ENCODE results near the gene BBOX1.
"Not testable (repeated sequence)": the region's sequence is repeated elsewhere in the genome, so short reads cannot be mapped to it uniquely, and the experiment has no call there.

The BBOX1 gene

DNA sequence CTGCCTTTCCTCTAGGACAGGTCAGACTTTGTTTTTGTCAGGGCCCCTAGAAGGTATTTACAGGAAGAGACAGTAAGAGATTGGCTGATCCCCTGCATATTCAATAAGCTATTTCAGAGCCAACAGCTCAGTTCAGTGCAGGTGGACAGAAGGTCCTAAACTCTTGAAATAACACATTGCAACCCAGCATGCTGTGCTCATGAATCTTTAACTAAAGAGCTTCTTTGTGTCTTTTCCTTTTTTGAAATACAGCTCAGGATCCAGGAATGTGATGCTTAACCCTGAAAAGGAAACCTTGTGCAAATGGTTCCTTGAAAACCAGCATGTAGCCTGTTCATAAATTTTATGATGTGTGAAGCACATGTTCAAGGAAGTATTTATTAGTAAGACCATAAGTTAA lies 43.9 kb downstream of the BBOX1 start:
- no peak for DNase-seq (ENCODE audit: low read depth)

DNA sequence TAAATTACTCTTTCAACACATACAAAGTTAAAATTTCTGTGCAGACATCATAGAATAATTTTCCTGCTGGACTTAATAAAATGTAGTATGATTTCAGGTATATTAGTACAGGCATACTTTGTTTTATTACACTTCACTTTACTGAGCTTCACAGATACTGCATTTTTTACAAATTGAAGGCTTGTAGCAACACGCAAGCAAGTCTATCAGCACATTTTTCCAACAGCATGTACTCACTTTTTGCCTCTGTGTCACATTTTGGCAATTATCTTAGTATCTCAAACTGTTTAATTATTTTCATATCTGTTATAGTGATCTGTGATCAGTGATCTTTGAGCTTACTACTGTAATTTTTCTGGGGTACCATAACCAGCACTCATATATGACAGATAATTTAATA lies 44.5 kb downstream of the BBOX1 start:
- no peak for DNase-seq (ENCODE audit: low read depth)

DNA sequence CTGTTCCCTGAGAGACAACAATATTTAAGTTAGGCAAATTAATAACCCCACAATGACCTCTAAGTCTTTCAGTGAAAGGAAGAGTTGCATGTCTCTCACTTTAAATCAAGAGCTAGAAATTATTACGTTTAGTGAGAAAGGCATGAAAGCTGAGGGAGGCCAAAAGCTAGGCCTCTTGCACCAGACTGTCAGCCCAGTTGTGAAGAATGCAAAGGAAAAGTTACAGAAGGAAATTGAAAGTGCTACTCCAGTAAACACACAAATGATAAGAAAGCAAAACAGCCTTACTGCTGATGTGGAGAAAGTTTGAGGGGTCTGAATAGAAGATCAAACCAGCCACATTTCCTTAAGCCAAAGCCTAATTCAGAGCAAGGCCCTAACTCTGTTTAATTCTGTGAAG lies 45.0 kb downstream of the BBOX1 start:
- no peak for DNase-seq (ENCODE audit: low read depth)

DNA sequence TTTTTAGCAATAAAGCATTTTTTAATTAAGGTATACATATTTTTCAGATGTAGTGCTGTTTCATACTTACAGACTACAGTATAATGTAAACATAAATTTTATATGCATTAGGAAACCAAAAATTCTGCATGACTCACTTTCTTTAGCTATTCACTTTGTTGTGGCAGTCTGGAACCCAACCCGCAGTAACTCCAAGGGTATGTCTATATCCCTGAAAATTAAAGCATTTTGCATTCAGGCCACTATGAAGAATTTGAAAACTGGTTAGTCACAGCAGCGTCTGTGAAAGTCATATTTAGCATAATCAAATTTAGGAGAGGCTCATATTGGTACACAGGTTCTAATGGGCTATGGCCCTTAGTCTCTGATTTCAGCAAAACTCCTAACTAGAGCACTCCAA lies 46.8 kb downstream of the BBOX1 start:
- DNase-seq (ENCODE audit: low read depth), result no peak

DNA sequence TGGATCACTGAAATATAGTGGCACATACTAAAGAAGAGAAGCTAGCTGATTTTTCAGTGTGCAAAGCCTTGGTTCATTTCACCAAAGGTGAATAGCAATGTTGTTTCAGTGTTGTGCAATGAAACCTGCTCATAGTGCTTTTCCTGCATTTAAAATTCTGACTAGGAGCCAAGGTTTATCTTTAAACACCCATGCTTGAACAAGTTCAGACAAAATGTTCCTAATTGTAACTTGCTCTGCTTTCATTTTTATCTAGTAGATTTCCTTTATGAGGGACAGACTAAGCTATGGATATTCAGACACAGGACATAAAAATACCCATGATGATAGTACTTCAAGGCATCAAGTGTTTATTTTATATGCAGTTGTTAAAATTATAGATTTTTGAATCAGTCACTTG lies 47.7 kb downstream of the BBOX1 start:
- no peak for DNase-seq (ENCODE audit: low read depth)

DNA sequence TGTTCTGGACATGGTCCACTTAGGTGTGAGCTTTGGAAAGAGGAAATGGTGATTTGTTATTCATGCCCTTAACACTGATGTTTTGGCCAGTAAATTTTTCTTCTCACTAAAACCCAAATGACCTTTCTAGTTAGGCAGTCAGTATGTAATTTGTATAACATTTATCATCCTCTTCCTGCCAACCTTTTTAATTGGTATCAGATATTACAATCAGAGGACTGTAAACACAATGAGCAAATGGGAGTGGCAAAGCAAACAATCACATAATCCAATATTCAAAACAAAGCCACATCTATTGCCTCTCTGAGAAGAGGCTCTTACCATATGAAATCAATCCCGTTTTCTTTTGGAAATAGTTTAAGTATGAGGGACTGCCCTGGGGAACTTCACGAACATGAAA lies 49.1 kb downstream of the BBOX1 start:
- DNase-seq (ENCODE audit: low read depth), result no peak

DNA sequence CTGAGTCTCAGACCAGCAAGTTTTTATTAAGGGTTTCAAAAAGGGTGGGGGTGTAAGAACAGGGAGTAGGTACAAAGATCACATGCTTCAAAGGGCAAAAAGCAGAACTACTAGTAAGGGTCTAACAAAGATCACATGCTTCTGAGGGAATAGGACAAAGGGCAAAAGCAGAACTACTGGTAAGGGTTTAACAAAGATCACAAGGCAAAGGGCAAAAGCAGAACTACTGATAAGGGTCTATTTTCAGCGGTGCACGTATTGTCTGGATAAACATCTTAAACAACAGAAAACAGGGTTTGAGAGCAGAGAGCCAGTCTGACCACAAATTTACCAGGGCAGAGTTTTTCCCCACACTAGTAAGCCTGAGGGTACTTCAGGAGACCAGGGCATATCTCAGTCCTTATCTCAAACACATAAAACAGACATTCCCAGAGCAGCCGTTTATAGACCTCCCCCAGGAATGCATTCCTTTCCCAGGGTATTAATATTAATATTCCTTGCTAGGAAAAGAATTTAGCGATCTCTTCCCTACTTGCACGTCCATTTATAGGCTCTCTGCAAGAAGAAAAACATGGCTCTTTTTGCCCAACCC lies 49.8 kb downstream of the BBOX1 start:
- not testable (repeated sequence) for DNase-seq (ENCODE audit: low read depth)

DNA sequence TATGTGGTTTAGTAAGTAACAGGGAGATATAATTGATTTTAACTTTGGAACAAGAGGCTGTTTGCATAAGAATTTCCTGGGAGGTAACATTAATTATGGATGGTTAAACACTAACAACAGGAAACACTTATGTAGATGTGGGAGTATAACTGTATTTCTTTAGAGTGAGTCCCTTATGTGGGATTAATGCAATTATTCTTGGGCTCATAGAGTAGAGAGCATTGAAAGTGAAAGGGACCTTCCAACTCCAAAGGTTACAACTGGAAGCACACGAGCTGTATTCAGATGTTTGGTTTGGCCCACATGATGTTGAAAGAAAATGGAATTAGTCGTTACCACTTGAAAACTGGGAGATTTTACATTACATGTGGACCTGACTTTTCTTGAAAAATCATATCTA lies 53.5 kb downstream of the BBOX1 start:
- no peak for DNase-seq (ENCODE audit: low read depth)

DNA sequence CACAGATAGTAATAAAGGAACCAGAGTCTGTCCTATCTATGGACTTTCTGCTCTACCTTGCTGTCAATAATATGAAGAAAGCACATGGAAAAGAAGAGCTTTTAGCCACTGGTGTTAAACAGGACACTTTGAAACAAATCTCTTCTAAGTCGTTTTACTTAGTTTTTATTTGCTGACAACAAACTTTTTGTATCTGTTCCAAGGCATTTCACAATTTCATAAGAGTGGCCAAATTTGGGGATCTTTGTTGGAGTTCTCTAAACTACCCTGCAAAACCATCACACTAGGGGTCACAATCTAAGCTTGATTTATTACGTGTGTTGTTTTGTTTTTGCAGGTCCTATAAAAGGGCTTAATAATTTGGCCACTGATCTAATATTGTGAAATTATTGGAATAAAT lies 54.4 kb downstream of the BBOX1 start:
- DNase-seq (ENCODE audit: low read depth), result no peak

DNA sequence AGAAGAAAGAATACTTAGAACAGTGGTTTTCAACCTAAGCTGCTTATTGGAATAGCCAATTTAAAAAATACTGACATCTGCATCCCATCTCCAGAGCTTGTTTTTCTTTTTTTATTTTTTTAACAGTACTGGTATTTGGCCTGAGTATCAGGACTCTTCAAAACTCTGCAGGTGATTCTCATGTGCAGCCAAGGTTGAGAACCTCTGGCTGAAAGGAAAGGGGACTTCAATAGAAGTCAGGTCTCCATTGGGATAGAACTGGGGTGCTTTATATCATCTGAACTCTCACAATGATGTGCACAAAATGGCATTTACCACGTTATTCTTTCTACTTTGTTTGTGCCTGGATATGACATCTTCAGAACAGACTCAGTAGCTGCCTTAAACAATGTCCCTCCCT lies 55.3 kb downstream of the BBOX1 start:
- DNase-seq (ENCODE audit: low read depth), result no peak

DNA sequence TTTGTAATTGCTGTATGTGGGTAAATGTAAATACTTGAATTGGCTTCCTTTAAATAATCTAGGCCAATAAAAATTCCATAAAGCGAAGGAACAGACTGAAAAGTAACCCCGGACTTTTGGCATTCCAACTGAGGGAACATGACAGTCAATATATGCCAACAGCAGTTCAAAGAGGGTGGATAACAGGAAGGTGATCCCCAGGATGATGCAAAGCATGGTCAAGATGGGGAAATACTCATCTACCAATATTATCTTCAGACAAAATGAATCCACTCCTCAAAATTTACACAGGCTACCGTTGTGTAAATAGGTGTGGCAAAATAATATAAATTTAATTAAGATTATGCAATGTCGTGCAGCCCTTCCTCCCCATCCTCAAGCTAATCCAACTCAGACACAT lies 56.9 kb downstream of the BBOX1 start:
- no peak for DNase-seq (ENCODE audit: low read depth)

DNA sequence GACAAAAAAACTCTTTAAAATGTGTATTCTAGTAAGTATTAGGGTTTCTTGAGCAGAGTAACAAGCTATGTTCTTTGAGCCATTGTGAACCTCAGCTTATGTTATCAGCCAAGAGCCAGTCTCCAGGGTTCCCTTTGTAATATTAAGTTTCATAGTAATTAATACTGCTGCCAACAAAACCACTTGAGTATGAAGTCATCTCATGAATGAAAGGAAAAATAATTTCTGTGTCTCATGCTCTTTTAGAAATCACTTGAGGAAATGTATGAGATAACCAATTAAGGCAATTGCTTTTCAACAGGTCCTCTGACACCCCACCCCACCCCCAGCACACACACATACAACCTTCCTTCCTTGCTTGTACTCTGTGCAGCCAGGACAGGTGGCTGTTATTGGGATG lies 59.9 kb downstream of the BBOX1 start:
- DNase-seq (ENCODE audit: low read depth), result no peak

DNA sequence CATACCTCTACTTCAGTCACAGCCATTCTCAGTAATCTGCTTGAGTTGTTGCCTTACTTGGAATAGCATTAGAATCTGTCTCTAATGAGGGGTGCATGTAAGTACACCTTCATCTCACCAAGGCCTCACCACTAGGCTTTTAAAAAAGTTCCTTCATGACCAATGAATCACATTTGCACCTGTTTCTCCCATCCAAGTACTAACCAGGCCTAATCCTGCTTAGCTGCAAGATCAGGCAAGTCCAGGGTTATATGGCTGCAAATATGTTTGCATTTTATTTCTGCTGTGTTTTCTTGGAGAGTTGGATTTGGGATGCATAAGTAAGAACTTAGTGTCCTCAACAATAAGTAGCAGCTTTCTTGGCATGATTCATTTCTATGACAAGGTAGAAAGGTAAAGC lies 66.9 kb downstream of the BBOX1 start:
- no peak for DNase-seq (ENCODE audit: low read depth)

DNA sequence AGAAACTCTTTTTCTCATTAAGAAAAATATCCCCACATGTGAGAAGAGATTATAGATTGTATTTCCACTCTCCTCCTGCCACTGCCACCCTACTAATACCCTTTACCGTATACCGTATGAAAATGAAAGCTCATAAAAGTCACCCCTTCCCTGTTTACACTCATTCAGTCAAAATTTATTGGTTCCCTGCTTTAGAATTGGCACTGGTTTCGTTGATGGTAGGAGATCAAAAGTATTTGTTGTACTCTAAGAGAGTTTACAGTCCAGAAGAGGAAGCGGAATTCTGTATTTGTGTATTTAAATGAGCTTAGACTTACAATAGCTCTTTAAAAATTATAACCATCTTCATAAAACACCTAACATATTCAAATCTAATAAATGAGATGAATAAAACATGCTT lies 68.2 kb downstream of the BBOX1 start:
- no peak for DNase-seq (ENCODE audit: low read depth)

DNA sequence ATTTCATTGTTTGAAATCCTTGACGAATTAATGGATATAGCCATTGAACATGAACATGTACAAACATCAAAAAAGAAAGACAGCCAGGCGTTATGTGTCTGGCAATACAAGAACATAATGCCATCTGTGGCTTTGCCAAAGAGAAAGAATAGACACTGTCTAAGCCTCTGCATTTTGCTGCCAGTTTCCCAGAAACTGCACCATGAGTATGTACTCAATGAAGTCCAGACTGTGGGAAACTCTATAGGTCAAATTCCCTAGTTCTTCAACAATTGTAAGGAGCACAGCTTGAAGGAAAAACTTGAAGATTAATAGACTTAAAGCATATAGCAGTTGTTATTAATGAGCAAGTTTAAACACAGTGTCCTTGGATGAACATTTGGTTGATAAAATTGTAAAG lies 71.3 kb downstream of the BBOX1 start:
- DNase-seq (ENCODE audit: low read depth), result no peak

DNA sequence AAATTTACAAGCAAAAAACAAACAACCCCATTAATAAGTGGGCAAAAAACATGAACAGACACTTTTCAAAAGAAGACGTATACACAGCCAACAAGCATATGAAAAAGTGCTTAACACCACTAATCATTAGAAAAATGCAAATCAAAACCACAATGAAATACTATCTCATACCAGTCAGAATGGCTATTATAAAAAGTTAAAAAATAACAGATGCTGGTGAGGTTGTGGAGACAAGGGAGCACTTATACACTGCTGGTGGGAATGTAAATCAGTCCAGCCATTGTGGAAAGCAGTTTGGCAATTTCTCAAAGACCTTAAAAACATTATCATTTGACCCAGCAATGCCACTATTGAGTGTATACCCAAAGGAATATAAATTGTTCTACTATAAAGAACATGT lies 72.3 kb downstream of the BBOX1 start:
- DNase-seq (ENCODE audit: low read depth), result no peak

DNA sequence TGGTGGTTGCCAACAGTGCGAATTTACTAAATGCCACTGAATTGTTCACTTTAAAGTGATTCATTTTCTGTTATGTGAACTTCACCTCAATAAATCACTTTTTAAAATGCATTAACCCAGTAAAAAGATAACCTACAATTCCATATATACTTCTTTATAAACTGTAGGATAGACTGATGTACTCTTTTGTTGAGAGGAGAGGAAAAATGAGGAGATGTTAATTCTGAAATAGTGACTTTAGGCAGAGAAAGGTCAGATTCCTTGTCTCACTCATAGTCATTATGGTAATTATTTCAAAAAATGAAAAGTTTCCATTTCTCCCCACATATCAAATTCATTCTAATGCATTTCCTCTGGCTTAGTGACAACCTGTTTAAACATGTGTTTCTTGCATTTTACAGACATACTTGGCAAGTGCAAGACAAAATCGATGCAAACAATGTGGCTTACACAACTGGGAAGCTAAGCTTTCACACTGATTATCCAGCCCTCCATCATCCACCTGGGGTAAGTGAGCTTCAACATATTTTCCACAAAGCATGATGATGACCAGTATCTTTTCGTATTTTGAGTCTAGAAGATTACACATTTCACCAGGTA lies 74.5 kb downstream of the BBOX1 start:
- no peak for DNase-seq (ENCODE audit: low read depth)

DNA sequence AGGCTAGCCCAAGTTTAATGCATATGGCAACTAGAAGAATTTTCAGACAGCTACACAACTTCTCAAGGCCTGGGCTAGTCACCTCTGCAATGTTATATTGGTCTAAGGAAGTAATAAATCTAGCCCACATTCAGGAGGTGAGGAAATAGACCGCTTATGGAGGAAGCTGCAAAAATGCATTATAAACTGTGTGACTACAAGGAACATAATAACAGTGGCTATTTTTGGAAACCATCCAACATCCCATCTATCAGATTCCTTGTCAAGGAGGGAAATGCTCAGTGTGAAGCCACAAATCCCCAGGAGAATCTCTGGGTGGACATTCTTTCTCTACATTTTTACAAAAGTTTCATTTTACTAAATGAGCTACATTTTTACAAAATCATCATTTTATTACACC lies 76.1 kb downstream of the BBOX1 start:
- DNase-seq (ENCODE audit: low read depth), result peak; percentile 74

DNA sequence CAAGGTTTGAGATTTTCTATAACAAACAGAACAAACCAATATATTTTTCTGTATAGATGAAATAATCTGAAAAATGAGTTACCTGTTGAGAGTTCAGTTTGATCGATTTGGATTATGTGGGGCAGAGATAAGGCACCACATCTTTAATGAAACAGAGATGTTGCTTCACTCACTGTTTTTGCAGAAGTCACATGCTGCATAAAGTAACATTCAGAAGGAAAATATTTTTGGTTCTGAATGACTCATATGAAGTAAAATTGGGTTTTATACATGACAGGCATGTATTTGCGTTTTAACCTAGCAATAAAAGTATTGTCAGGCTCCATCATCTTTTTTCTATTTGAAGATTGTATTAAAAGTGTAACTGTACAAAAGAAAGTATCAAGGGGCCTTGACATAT lies 77.8 kb downstream of the BBOX1 start:
- no peak for DNase-seq (ENCODE audit: low read depth)

DNA sequence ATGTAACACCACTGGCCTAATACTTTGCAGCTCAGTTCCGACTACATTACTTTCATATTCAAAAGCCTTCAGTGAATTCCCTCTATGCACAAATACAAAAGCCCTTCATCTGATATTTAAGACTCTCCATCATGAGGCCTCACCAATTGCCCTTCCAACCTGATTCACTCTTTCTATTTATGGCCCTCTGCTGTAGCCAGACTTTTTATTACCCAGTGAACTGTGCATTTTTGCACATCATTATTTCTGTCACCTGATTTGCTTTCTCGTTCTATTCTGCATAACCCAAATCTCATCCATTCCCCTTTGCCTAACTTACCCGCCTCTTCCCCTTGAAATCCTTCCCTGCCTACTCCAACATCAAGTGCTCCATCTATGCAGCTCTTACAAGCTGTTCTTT lies 78.3 kb downstream of the BBOX1 start:
- no peak for DNase-seq (ENCODE audit: low read depth)

DNA sequence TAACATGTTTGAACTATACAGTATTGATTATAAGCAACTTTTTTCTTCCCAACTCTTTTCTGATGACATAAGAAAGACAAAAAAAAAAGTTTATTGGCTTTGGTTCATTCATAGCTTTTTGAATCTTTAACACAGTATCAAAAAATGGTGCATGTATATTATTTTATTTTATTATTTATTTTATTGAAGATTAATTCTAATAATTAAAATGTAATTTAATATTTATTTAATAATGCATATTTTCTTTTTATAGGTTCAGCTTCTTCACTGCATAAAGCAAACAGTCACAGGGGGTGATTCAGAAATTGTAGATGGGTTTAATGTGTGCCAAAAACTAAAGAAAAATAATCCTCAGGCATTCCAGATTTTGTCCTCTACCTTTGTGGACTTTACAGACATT lies 78.8 kb downstream of the BBOX1 start:
- no peak for DNase-seq (ENCODE audit: low read depth)

DNA sequence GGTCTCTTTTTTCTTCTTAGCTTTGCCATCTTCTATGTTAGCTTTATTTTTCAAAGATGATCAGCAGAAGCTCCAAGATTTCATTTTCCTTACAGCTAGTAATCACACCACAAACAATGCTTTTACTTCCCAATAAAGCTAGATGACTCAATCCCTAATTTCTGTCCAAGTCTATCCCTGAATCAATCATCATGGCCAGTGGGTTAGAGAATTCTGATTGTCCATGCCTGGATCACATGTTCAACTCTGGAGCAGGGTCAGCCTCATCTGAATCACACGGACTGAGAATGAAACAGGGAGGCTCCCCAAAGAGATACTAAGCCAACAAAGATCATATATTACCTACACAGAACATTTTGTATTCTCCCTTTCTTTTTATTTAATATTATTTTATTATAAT lies 79.6 kb downstream of the BBOX1 start:
- DNase-seq (ENCODE audit: low read depth), result peak; percentile 17

DNA sequence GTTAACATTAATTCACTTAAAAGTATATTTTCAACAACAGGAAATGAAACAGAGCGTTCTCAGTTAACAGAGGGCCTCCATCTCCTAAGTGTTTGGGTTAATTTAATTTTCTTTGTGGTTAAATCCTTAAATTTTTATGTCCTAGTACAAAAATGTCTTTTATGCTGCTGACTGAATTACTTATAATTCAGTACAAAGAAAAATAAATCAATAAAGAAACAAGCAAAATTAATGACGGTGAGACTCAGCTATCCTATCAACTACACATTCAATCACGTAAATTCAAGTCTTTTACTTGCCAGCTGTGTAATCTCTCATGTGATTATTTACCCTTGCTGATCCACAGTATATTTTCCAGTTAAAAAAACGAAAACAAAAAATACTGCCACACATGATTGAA lies 81.4 kb downstream of the BBOX1 start:
- DNase-seq (ENCODE audit: low read depth), result no peak

DNA sequence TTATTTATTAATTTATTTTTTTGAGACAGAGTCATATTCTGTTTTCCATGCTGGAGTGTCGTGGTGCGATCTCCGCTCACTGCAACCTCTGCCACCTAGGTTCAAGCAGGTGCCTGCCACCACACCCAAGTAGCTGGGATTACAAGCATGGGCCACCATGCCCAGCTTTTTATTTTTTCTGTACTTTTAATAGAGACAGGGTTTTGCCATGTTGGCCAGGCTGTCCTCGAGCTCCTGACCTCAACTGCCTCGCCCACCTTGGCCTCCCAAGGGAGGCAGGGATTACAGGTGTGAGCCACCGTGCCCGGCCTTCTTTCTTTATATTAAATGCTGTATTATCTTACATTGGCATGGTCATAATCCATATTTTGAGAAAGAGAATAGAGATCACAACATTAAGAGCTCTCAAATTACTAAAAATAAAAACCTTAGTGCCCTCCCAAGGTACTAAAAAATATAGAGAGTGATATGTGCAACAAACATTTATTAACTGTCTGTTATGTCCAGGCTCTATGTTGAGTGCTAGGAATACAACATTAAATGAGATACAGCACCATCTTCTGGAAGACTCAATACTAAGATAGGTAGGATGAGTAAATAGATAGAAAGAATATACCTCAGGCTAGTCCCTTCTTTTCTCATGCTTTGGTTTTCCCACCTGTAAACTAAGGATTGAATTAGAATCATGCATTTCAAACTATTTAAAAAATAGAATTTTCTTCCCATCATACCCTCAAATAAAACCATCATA lies 84.1 kb downstream of the BBOX1 start:
- DNase-seq (ENCODE audit: low read depth), result peak; percentile 16

Data from GM04504 (cell line).